ENCODE results near the gene AGRP. TPM values are rescaled to one million over a fixed set of nuclear protein-coding genes. Genes with fewer than 3 reads are reported as not detected.

Gene AGRP
- total RNA-seq, 1 donor from 2014 or later = not detected

DNA sequence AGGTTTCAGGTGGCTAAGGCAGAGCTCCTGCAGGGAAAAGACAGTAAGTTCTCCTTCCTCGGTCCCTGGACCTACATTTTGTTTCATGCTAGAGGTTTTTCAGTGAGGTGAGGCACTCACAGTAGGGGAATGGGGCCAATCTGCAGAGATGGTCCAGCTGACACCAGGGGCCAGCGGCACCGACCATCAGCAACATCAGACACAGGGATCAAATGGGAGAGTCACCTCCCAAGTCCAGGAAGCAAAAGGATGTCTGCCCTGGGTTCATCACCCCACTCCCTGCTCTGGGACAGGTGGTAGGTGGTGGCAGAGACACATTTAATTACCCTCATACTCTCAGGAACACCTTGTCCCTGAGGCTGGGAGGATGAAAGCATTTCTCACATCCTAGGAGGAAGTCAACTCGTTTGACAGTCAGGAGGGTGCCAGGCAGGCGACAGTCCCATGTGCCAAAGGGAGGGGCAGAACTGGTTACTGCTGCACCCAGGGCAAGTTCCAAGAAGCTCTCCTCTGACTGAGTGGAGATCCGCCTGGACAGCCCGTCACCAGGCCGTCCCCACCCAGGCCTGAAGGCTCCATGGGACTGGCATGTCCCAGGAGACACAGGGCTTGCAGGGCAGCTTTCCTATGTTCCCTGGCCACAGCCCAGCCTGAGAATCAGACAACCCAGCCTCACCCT, 21.6 kb downstream of the AGRP start:
- H3K9me3 Mint-ChIP-seq (ENCODE audit: unreplicated experiment) = no peaks in the 10 kb centered on the region
- Histone ChIP-seq H3K27me3 (ENCODE audit: insufficient read depth, low read length) (no peaks in the 10 kb centered on the region), H3K27ac (ENCODE audit: low read depth, low read length) (no peak overlapping the region), H3K4me3 (ENCODE audit: insufficient read depth, low read depth, low read length) (no peak overlapping the region), H3K36me3 (ENCODE audit: insufficient read depth, low read length) (no peaks in the 10 kb centered on the region), H3K4me1 (ENCODE audit: insufficient read depth, low read length) (peaks cover 14% of the 10 kb centered on the region), H3K4me2 (ENCODE audit: low read length) (no peak overlapping the region), H3K9me3 (ENCODE audit: insufficient read depth, low read depth, low read length) (no peaks in the 10 kb centered on the region), H3K79me2 (ENCODE audit: insufficient read depth, low read length) (peaks cover 95% of the 10 kb centered on the region), H2AFZ (ENCODE audit: low read depth, low read length) (no peak overlapping the region), H3K9ac (ENCODE audit: low read length) (no peak overlapping the region), H4K20me1 (ENCODE audit: insufficient read depth, low read length) (peaks cover 100% of the 10 kb centered on the region)
- no peak overlapping the region for H3K27ac Mint-ChIP-seq (ENCODE audit: unreplicated experiment)
- peaks cover 2% of the 10 kb centered on the region for H3K36me3 Mint-ChIP-seq (ENCODE audit: low read depth, unreplicated experiment)
- TF ChIP-seq, protein P1, sequence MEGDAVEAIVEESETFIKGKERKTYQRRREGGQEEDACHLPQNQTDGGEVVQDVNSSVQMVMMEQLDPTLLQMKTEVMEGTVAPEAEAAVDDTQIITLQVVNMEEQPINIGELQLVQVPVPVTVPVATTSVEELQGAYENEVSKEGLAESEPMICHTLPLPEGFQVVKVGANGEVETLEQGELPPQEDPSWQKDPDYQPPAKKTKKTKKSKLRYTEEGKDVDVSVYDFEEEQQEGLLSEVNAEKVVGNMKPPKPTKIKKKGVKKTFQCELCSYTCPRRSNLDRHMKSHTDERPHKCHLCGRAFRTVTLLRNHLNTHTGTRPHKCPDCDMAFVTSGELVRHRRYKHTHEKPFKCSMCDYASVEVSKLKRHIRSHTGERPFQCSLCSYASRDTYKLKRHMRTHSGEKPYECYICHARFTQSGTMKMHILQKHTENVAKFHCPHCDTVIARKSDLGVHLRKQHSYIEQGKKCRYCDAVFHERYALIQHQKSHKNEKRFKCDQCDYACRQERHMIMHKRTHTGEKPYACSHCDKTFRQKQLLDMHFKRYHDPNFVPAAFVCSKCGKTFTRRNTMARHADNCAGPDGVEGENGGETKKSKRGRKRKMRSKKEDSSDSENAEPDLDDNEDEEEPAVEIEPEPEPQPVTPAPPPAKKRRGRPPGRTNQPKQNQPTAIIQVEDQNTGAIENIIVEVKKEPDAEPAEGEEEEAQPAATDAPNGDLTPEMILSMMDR (IDR thresholded peaks at IDR 0.05; ENCODE audit: insufficient read depth, low read depth, low read length) = no peak
- TF ChIP-seq EZH2 (IDR thresholded peaks at IDR 0.05; ENCODE audit: insufficient read depth, low read length) = no peak
- H3K4me3 Mint-ChIP-seq (ENCODE audit: unreplicated experiment) = no peak overlapping the region
- FAIRE-seq = no peak
- no peak for DNase-seq (ENCODE audit: low read depth)
- H3K27me3 Mint-ChIP-seq (ENCODE audit: low read depth, unreplicated experiment) = no peaks in the 10 kb centered on the region
- peaks cover 22% of the 10 kb centered on the region for H3K4me1 Mint-ChIP-seq (ENCODE audit: low read depth, unreplicated experiment)

DNA sequence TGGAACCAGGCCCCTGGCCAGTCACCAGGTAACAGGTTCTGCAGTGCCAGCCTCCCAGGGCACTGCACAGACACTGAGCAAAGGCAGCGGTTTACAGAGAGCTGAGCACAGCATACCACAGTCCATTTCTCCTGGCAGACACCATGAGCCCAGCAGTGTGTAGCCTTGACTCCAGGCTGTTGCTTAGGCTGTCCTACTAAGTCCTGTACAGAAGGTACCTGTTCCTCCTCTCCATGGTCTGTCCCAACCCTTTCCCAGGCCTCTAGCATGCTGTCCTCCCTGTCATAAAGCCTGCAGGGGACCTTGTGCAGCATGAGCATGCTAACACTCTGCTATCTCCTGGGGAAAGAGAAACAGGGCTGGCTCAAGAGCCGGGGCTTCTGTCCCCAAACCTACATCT, 22.4 kb downstream of the AGRP start:
- no peaks in the 10 kb centered on the region for H3K9me3 Mint-ChIP-seq (ENCODE audit: unreplicated experiment)
- H3K4me3 Mint-ChIP-seq (ENCODE audit: unreplicated experiment) = no peak overlapping the region
- Histone ChIP-seq H3K9ac (ENCODE audit: low read length) (no peak overlapping the region), H3K79me2 (ENCODE audit: insufficient read depth, low read length) (peaks cover 90% of the 10 kb centered on the region), H3K27me3 (ENCODE audit: insufficient read depth, low read length) (no peaks in the 10 kb centered on the region), H3K4me1 (ENCODE audit: insufficient read depth, low read length) (peaks cover 14% of the 10 kb centered on the region), H3K4me3 (ENCODE audit: insufficient read depth, low read depth, low read length) (no peak overlapping the region), H4K20me1 (ENCODE audit: insufficient read depth, low read length) (peaks cover 100% of the 10 kb centered on the region), H3K4me2 (ENCODE audit: low read length) (no peak overlapping the region), H2AFZ (ENCODE audit: low read depth, low read length) (no peak overlapping the region), H3K9me3 (ENCODE audit: insufficient read depth, low read depth, low read length) (no peaks in the 10 kb centered on the region), H3K36me3 (ENCODE audit: insufficient read depth, low read length) (no peaks in the 10 kb centered on the region), H3K27ac (ENCODE audit: low read depth, low read length) (no peak overlapping the region)
- H3K4me1 Mint-ChIP-seq (ENCODE audit: low read depth, unreplicated experiment) = peaks cover 22% of the 10 kb centered on the region
- no peak overlapping the region for H3K27ac Mint-ChIP-seq (ENCODE audit: unreplicated experiment)
- H3K36me3 Mint-ChIP-seq (ENCODE audit: low read depth, unreplicated experiment) = peaks cover 2% of the 10 kb centered on the region
- TF ChIP-seq, protein P1 (IDR thresholded peaks at IDR 0.05; ENCODE audit: insufficient read depth, low read depth, low read length) = no peak
- FAIRE-seq = no peak
- H3K27me3 Mint-ChIP-seq (ENCODE audit: low read depth, unreplicated experiment) = no peaks in the 10 kb centered on the region
- DNase-seq (ENCODE audit: low read depth) = no peak

DNA sequence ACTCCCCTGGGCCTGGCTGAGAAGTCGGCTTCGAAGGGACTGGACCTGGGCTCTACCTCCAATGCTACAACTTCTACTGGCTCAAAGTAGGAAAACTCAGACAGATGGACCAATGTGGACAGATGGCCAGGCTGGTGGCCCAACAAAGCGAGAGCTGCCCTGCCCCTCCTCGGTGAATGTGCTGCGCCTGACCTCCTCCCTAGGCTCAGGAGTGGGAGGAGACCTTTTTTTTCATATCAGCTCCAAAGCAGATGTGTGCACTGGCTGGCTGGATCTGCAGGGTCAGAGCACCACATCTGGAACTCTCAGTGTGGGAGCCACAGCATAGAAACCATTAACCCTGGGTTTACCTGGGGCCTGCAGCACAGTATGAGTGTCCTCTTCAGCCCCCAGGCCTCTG, 23.2 kb downstream of the AGRP start:
- H3K9ac ChIP-seq (ENCODE audit: low read length) = no peak overlapping the region
- H3K27me3 ChIP-seq (ENCODE audit: insufficient read depth, low read length) = no peaks in the 10 kb centered on the region
- DNase-seq (ENCODE audit: low read depth) (no peak), FAIRE-seq (no peak)
- Mint-ChIP-seq H3K4me3 (ENCODE audit: unreplicated experiment) (no peak overlapping the region), H3K4me1 (ENCODE audit: low read depth, unreplicated experiment) (peaks cover 20% of the 10 kb centered on the region), H3K36me3 (ENCODE audit: low read depth, unreplicated experiment) (peaks cover 2% of the 10 kb centered on the region), H3K9me3 (ENCODE audit: unreplicated experiment) (no peaks in the 10 kb centered on the region), H3K27ac (ENCODE audit: unreplicated experiment) (no peak overlapping the region), H3K27me3 (ENCODE audit: low read depth, unreplicated experiment) (no peaks in the 10 kb centered on the region)
- H3K9me3 ChIP-seq (ENCODE audit: insufficient read depth, low read depth, low read length) = no peaks in the 10 kb centered on the region
- H4K20me1 ChIP-seq (ENCODE audit: insufficient read depth, low read length) = peaks cover 100% of the 10 kb centered on the region
- H3K4me2 ChIP-seq (ENCODE audit: low read length) = no peak overlapping the region
- H3K36me3 ChIP-seq (ENCODE audit: insufficient read depth, low read length) = no peaks in the 10 kb centered on the region
- TF ChIP-seq, protein P1 (IDR thresholded peaks at IDR 0.05; ENCODE audit: insufficient read depth, low read depth, low read length) = no peak
- TF ChIP-seq EZH2 (IDR thresholded peaks at IDR 0.05; ENCODE audit: insufficient read depth, low read length) = no peak
- no peak overlapping the region for H3K4me3 ChIP-seq (ENCODE audit: insufficient read depth, low read depth, low read length)
- no peak overlapping the region for H3K27ac ChIP-seq (ENCODE audit: low read depth, low read length)
- H3K4me1 ChIP-seq (ENCODE audit: insufficient read depth, low read length) = peaks cover 9% of the 10 kb centered on the region
- no peak overlapping the region for H2AFZ ChIP-seq (ENCODE audit: low read depth, low read length)
- H3K79me2 ChIP-seq (ENCODE audit: insufficient read depth, low read length) = peaks cover 82% of the 10 kb centered on the region
